A673 (cell line): ENCODE data around the gene OVCH1. TPM values are rescaled to one million over a fixed set of nuclear protein-coding genes. Genes with fewer than 3 reads are reported as not detected.

Experiments
- Bru-seq: library from RNA; stranded (reverse); fragments of 400-500 nt; gene quantifications from one replicate; lab custom pipeline; 2021; lab: Mats Ljungman, UMichigan
- BruChase-seq, 2 experiments: library from RNA; stranded (reverse); fragments of 400-500 nt; gene quantifications; one replicate each; lab custom pipeline; 2021; lab: Mats Ljungman, UMichigan
- BruUV-seq: library from RNA; stranded (reverse); fragments of 400-500 nt; replicated peaks from 2 replicates; lab custom pipeline; 2021; lab: Mats Ljungman, UMichigan
- CTCF ChIA-PET: fragments of 300-600 bp; sonication (Branson Sonifier 250); formaldehyde crosslinking; loops from one replicate; lab custom pipeline; 2022; ENCODE audit warnings: antibody characterized with exemption; lab: Charles Lee
- POLR2A ChIA-PET: fragments of 300-600 bp; sonication (Branson Sonifier 250); formaldehyde crosslinking; loops from one replicate; lab custom pipeline; 2022; ENCODE audit warnings: antibody characterized with exemption; ENCODE audit not compliant: low non-redundant PET; lab: Charles Lee
- DNase-seq: peaks from one replicate; pipeline ENCODE4 v3.0.0-alpha.2; 2015; ENCODE audit warnings: low spot score
- H3K27ac ChIP-seq: fragments of 200-600 bp; sonication (generic); 2 replicates; pipeline ENCODE4 v1.5.1; 2016; ENCODE audit warnings: mixed run types, low read depth, mild to moderate bottlenecking, mixed read lengths, antibody characterized with exemption, low read length; ENCODE audit not compliant: poor library complexity, severe bottlenecking
- H3K27me3 ChIP-seq: fragments of 200-600 bp; sonication (generic); replicated peaks from 2 replicates; pipeline ENCODE4 v1.6.1; 2017; ENCODE audit warnings: mixed run types, low read depth, mild to moderate bottlenecking, mixed read lengths, antibody characterized with exemption, low read length; ENCODE audit not compliant: insufficient read depth, poor library complexity
- H3K36me3 ChIP-seq: fragments of 200-600 bp; sonication (generic); 2 replicates; pipeline ENCODE4 v1.6.1; 2016; ENCODE audit warnings: mixed run types, mild to moderate bottlenecking, mixed read lengths, antibody characterized with exemption, low read length; ENCODE audit not compliant: insufficient read depth, poor library complexity, severe bottlenecking
- H3K4me1 ChIP-seq: fragments of 200-600 bp; sonication (generic); 2 replicates; pipeline ENCODE4 v1.6.1; 2017; ENCODE audit warnings: mixed run types, mild to moderate bottlenecking, mixed read lengths, antibody characterized with exemption, low read length; ENCODE audit not compliant: insufficient read depth, poor library complexity, severe bottlenecking
- H3K4me3 ChIP-seq: fragments of 200-600 bp; sonication (generic); 2 replicates; pipeline ENCODE4 v1.5.1; 2016; ENCODE audit warnings: low read depth, mixed run types, mild to moderate bottlenecking, mixed read lengths, low read length; ENCODE audit not compliant: poor library complexity, severe bottlenecking
- H3K9me3 ChIP-seq: fragments of 200-600 bp; sonication (generic); 2 replicates; pipeline ENCODE4 v1.6.1; 2016; ENCODE audit warnings: mixed run types, low read depth, mild to moderate bottlenecking, mixed read lengths, antibody characterized with exemption, low read length; ENCODE audit not compliant: poor library complexity, severe bottlenecking
- EZH2 ChIP-seq: fragments of 200-600 bp; sonication (generic); IDR thresholded peaks from 2 replicates; pipeline ENCODE4 v1.6.1; 2017; ENCODE audit warnings: borderline replicate concordance, low read depth, mild to moderate bottlenecking, mixed read lengths, antibody characterized with exemption, low read length; ENCODE audit not compliant: poor library complexity, severe bottlenecking
- intact Hi-C: fragments of 100-400 bp; cut with micrococcal nuclease; formaldehyde crosslinking; loops from one replicate; pipeline ENCODE4 v1.10.0; 2022; ENCODE audit not compliant: unreplicated experiment
- long read RNA-seq: library from polyadenylated mRNA; stranded (forward); transcript quantifications from one replicate; pipeline ENCODE4 v2.0.0, GENCODE V29; 2022
- total RNA-seq: library from RNA; stranded (reverse); gene quantifications from 2 replicates; pipeline ENCODE4 v1.2.3, GENCODE V29; 2021
- TF ChIP-seq, protein P1 (sequence below): fragments of 300-800, 200-600 bp; sonication (generic); conservative IDR thresholded peaks from 2 replicates; pipeline ENCODE4 v1.5.1; 2017; ENCODE audit warnings: low read depth, mild to moderate bottlenecking, antibody characterized with exemption, low read length, moderate library complexity, mixed read lengths

The OVCH1 gene
- total RNA-seq = 0.09 TPM in 1 of 2 replicates, not detected in the other
- Bru-seq, nascent RNA = percentile 32 among the genes with signal in this experiment
- percentile 27 among the genes with signal in this experiment for BruChase-seq, experiment 1, labeled RNA remaining after a 2-hour chase
- percentile 24 among the genes with signal in this experiment for BruChase-seq, experiment 2, labeled RNA remaining after a 6-hour chase
- long read RNA-seq = 0 reads

- BruUV-seq = no TSS peak
- DNase-seq = no peak
- POLR2A ChIA-PET = no interaction called here
- TF ChIP-seq, protein P1, sequence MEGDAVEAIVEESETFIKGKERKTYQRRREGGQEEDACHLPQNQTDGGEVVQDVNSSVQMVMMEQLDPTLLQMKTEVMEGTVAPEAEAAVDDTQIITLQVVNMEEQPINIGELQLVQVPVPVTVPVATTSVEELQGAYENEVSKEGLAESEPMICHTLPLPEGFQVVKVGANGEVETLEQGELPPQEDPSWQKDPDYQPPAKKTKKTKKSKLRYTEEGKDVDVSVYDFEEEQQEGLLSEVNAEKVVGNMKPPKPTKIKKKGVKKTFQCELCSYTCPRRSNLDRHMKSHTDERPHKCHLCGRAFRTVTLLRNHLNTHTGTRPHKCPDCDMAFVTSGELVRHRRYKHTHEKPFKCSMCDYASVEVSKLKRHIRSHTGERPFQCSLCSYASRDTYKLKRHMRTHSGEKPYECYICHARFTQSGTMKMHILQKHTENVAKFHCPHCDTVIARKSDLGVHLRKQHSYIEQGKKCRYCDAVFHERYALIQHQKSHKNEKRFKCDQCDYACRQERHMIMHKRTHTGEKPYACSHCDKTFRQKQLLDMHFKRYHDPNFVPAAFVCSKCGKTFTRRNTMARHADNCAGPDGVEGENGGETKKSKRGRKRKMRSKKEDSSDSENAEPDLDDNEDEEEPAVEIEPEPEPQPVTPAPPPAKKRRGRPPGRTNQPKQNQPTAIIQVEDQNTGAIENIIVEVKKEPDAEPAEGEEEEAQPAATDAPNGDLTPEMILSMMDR = no peak
- TF ChIP-seq EZH2 = no peak
- no peak within 1 kb of the TSS for H3K4me3 ChIP-seq
- H3K4me1 ChIP-seq = peaks cover 3% of the 10 kb centered on the region
- H3K27me3 ChIP-seq = no peaks in the 10 kb centered on the region
- no peaks in the 10 kb centered on the region for H3K36me3 ChIP-seq
- H3K9me3 ChIP-seq = no peaks in the 10 kb centered on the region
- H3K27ac ChIP-seq = no peak within 1 kb of the TSS
- intact Hi-C loops = no loop called here
- CTCF ChIA-PET = no interaction called here
Observed at GRCh38 chr12:29497588-29497987, at the start of gene OVCH1. Gene OVCH1, minus strand, starts transcription at chr12:29497686. Its CDS starts 0 bp downstream, at chr12:29497686.

DNA sequence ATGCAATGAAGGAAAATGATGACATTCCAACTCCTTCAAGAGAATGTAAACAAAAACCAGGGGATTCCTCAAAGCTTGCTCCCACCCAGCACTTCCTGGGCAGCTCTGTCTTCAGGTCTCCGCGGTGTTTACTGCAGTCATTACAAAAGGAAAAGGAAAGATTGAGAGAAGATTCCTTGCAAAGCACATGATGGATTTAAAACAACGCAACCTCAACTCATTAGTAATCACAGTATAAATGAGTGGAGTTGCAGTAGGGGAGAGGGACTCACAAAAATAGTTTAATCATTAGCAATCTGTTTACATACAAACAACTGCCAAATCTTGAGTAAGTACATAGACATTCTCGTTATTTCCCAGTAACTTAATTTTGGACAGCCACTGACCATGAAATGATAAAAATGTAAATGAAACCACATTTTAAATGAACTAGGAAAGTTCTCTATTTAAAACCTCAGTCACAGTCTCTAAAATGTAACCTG, 49.7 kb upstream of the OVCH1 start:
- Histone ChIP-seq H3K4me1 (no peaks in the 10 kb centered on the region), H3K4me3 (no peak overlapping the region), H3K9me3 (no peaks in the 10 kb centered on the region), H3K27me3 (no peaks in the 10 kb centered on the region), H3K27ac (no peak overlapping the region), H3K36me3 (no peaks in the 10 kb centered on the region)
- CTCF ChIA-PET = no interaction called here
- TF ChIP-seq, protein P1 = no peak
- no peak for TF ChIP-seq EZH2
- no peak for DNase-seq
- POLR2A ChIA-PET = no interaction called here
- intact Hi-C loops = no loop called here
- no TSS peak for BruUV-seq

- H3K4me1 ChIP-seq = no peaks in the 10 kb centered on the region
- TF ChIP-seq, protein P1 = no peak
- TF ChIP-seq EZH2 = no peak
- peak; percentile 5 for DNase-seq
- no peaks in the 10 kb centered on the region for H3K36me3 ChIP-seq
- no peaks in the 10 kb centered on the region for H3K9me3 ChIP-seq
- H3K4me3 ChIP-seq = no peak overlapping the region
- no peak overlapping the region for H3K27ac ChIP-seq
- no peaks in the 10 kb centered on the region for H3K27me3 ChIP-seq
- CTCF ChIA-PET = interaction anchor here (0.6 kb wide), 1 partner anchor 50 kb away, joined by 3 read pairs; no protein-coding TSS in a partner anchor
- no TSS peak for BruUV-seq
- POLR2A ChIA-PET = no interaction called here
- intact Hi-C loops = no loop called here
Observed at GRCh38 chr12:29546000-29546399, 48.5 kb upstream of the OVCH1 start.
